HG02884 (cell line): ENCODE data around the gene UCN3.

Experiments
- ATAC-seq: cut with Tn5 transposase; IDR thresholded peaks from one replicate; pipeline ENCODE4 v1.9.1; 2021; ENCODE audit warnings: mild to moderate bottlenecking, moderate library complexity; ENCODE audit not compliant: unreplicated experiment

UCN3 gene, protein sequence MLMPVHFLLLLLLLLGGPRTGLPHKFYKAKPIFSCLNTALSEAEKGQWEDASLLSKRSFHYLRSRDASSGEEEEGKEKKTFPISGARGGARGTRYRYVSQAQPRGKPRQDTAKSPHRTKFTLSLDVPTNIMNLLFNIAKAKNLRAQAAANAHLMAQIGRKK

DNA sequence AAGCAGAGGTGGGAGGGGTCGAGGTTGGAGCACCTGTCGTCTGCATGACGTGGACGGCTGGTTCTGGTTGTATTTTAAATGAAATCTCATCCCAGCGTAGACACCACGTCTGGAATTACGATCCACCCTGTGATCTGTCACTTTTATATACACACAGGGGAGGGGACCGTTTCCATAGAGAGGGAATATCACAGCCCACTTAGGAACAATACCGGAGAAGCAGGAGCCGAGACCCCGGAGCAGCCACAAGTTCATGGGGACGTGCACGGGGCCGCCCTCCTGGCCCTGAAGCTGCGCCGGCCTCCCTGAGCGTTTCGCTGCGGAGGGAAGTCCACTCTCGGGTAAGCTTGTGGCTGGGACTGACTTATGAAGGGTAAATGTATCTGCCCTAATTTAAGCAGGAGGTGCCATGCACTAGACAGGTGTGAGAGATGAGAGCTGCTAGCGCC lies at the start of gene UCN3:
Gene UCN3, plus strand, starts transcription at position 77 of the 449 bp plus-strand sequence. CDS start 8,755 bp downstream, outside the sequence.
- ATAC-seq = no peak

DNA sequence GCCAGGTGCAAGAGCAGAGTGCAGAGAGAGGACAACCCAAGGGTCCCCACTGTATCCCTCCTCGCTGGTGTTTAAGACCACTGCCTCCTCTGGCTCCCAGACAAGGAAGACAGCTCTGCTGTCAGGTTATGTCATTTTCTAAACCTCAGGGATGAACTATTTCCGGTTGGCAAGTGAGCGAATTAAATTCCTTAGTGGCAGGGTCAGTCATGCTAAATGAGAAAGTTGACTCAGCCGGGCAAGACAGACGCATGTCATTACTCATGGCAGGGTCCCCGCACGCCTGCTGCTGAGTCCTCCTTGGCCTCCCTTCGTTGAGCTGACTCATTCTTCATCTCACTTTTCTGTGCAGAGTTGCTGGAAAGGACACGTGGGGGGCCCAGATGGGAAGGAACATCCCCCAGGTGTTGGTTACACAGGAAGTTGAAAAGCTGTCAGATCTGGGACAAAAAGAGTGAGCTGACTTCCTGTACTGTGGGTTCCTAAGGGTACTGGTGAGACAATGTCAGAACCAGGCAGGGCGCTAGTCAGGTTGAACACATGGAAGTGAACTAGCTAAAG lies 47.1 kb upstream of the UCN3 start:
- ATAC-seq = no peak

DNA sequence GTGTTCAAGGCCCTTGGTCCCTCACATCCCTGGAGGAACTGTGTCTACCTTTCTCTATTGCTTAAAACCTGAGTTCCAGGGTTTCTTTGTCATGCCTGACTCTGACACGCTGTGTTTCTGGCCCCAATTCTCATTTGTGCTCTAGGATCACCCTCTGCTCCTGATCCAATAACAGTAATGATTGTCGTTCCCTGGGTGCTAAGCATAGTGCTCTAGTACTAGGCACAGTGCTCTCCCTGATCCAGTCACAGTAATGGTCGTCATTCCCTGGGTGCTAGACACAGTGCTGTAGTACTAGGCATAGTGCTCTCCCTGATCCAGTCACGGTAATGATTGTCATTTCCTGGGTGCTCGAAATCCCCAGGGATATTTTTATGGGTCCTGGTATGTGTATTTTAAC lies 46.6 kb upstream of the UCN3 start:
- ATAC-seq = no peak

DNA sequence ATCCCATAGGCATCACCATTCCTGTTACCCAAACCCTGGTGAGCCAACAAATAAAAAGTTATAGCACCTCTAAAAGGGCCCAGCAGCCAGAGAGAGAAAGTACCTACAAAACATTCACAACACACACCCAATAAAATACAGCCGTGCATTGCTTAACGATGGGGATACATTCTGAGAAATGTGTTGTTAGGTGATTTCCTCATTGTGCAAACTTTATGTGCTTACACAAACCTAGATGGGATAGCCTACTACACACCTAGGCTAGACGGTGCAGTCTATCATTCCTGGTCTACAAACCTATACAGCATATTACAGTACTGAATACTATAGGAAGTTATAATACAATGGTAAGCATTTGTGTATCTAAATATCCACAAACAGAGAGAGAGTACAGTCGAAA lies 44.9 kb upstream of the UCN3 start:
- ATAC-seq = no peak

DNA sequence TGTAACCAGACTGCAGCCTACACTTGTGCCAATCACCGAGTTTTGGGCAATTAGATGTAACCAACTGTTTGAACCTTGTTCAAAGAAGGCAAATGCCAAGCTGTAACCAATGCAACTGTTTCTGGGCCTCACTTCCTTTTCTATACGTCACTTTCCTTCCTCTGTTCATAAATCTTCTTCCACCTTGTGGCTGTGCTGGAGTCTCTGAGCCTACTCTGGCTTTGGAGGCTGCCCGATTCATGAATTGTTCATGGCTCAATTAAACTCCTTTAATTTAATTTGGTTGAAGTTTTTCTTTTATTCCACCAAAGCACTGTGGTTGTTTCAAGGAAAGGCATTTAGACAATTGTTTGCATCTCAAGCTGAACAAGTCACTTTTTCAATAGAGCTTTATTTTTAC lies 43.5 kb upstream of the UCN3 start:
- no peak for ATAC-seq

DNA sequence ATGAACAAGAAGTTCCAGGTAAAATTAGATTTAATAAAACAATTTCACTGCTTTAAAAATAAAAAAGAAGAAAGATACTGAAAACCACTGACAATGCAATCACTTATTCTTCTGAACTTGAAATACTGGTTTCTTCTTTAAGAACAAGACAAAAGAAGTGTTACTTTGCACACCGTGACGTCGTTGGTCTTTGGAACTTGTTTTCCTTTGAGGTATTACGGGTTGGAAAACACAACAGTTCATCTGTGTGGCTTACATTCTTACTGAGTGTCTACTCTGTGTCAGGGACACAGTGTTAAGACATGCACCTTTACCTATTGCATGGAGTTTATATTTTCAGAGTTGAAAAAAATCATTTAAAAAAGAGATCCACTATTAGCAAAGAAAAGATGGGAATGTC lies 41.3 kb upstream of the UCN3 start:
- no peak for ATAC-seq

DNA sequence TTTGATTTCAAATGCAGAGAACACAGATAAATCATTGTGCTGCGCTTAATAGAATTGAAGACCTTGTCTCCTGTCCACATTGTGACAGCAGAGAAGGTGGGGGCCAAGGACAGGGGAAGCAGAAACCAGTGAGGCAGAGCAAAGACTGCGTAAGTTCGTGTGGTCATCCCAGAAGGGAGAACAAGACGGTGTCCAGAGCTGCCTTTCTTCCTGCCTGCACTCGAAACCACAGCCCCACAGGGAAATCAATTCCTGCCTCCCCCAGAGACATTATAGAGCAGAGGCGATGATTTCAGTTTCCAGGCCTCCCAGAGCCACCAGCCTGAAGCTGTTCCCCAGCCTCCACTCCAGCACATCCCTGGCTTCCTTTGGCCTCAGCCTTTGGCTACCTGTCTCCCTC lies 39.7 kb upstream of the UCN3 start:
- ATAC-seq = no peak

DNA sequence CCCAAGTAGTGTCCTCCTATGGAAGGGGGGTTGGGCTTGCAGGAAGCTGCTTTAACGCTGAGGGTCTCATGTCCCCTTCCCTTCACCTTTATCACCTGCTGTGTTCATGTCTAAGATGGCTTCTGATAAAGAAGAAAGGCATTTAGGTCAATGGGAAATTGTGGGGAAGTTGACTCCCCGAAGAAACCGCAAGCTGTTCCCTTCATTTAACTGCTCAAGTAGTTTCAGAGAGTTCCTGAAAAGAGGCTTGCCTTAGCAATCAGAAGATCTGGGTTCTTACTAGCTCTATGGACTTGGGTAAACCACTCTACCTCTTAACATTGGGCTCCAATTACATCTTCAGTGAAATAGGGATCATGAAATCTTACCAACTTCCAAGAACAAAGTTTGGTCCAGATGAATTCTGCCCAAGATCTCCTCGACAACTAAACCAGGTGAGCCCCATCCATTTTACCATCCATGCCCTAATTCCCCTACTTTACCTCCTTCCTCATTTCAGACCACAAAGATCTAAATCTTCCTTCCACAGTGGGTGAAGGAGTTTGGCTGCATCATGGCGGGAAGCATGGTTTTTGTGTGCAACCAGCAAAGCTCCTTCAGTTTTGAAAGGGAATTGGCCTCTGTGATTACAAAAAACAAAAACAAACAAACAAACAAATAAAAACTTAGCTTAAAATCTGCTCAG lies 30.4 kb upstream of the UCN3 start:
- no peak for ATAC-seq

DNA sequence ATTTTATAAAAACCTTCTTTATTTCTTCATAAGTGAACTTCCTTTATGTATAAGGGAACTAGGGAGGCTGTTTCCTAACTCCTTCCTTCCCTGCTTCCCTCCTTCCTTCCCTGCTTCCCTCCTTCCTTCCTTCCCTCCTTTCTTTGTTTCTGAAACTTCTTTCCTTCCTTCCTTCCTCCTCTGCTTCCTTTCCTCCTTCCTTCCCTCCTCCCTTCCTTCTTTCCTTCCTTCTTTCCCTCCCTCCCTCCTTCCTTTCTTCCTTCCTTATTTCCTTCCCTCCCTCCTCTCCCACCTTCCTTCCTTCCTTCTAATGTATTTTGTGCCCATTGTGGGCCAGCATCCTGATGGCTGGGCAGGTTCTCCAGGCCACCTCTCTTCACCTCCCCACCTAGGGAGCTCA lies 26.8 kb upstream of the UCN3 start:
- ATAC-seq = no peak

DNA sequence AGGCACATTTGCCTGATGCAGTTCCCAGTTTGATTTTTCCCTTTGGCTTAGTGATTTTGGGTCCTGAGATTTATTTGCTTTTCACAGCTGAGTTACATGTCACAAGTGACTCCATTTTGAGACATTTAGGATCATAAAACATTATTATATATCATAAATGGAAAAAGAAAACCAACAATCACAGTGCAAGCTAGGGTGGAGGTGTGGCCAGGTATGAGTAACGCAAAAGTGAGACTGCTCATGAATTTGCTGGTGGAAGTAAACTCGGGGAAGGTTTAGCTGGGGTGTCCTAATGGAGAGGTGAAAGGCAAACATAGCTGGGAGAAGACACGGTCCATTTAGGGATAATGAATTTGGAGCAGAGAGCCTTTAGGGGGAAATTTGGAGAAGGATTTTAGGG lies 21.7 kb upstream of the UCN3 start:
- no peak for ATAC-seq

DNA sequence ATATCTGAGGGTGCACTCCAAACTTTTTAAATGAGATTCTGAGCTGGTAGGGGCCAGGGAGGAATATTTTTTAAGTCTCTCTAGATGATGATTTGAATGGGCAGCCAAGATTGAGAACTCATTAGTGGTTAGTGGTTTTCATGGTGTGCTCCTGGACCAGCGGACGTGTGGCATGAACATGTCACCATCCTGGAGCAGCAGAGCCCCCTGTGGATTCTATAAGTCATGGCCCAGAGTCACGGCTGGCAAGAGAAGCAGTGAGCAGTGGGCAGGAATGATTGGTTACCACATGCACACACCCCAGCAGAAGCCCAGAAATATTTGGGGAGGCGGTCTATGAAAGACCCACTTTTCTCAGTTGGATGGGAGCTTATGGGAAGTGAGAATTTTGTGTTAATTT lies 21.2 kb upstream of the UCN3 start:
- ATAC-seq = no peak

DNA sequence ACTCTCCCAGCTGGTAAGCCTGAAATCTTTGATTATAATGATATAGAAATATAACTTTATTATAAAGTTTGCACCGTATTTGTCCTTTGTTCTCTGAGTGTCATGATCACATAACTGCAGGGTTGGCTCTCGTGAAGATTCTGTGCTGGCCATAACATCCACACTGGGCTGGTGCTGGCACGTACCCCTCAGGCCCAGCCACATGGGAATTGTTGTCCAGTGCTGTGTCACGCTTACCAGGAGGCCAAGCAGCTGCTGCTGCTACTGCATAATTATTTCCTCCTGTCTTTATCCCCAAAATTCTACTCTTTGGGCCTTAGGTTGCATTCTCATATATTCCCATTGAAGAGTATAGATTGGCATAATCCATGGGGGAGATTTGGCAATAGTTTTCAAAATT lies 20.8 kb upstream of the UCN3 start:
- ATAC-seq = no peak

DNA sequence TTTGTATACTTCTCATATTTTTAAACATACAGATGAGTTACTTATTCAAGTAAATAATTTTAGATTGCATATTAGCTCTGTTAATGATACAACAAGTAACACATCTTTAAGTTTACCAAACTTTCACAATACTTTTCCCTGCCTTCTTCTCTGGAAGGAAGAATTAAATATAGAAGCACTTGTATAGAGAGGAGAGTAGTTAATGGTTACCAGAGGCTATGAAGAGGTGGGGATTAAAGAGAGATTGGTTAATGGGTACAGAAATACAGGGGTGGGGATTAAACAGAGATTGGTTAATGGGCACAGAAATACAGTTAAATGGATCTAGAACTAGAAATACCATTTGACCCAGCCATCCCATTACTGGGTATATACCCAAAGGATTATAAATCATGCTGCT lies 20.0 kb upstream of the UCN3 start:
- no peak for ATAC-seq

DNA sequence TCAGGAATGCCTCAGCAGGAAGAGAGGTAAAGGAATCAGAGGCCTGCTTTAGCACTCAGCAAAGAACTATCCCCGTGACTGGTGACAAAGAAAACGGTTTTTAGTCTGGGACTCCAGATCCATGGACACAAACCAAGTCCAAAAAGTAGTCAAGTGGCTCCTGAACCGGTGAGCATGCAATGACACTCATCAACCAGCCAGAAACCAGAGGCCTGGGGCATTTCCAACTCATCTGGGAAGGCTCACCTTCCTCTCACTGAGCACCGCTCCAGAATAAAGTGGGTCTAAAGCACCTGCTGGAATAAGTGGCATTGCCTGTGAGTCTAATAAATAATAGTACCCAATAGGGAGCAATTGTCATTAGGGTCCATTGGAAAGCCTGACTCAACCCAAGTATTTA lies 17.9 kb upstream of the UCN3 start:
- ATAC-seq = no peak

DNA sequence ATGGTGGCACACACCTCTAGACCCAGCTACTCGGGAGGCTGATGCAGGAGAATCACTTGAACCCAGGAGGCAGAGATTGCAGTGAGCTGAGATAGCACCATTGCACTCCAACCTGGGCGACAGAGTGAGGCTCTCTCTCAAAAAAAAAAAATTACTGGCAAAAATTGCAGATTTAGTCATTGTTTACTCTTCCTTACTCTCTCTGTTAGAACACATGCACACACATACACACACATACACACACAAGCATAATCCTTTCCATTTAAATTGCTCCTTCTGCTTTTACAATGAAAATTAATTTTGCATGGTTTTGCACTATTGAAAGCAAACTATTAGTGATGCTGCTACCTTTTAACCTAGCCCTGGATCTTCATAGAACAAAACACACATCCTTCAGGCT lies 15.4 kb upstream of the UCN3 start:
- ATAC-seq = no peak

DNA sequence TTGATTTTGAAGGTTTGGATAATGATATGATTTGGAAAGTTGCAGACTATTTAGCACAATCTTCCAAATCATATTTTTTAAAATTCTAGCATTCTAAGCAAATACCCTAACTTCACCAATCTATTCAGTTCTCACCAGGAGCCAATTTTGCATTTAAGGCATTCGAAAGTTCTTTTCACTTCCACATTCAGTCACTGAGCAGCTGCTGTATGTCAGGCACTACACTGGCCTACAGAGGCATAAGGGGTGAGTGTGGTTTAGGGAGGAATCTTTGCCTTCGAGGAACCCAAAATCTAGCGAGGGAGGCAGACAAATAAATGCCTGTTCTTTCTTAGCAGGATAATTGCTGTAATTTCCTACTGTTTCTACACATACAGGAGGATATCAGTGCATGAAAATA lies 10.7 kb upstream of the UCN3 start:
- ATAC-seq = peak; percentile 66

DNA sequence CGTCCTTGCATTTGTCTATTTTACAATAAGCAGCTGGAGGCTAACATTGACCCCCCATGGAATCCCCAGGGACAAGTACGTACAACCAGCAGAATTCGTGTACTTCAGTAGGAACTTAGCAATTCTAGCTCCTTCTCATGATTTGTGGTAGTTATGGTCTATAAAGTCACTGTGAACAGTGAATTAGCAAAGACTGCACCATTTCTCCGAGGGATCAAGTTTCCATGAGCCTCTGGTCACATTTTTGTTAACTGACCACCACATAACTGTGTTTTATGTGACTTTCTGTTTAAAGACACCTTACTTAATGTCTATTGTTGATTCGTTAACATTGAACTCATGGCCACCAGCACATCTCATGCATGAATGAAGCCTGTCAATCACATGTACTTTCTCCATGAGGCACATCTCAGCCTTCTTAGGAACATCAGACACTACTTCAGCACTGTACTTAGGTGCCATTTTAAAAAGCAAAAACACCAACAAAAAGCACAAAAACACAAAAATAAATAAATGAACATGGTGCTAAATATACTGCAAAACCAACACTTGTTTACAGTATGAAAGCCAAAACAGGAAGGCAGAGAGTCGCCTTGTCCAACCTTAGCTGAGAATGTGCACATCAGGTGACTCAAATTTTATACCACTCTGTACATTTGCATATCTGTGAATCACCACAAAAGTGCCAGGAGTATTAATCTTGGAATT lies 9.0 kb upstream of the UCN3 start:
- no peak for ATAC-seq

DNA sequence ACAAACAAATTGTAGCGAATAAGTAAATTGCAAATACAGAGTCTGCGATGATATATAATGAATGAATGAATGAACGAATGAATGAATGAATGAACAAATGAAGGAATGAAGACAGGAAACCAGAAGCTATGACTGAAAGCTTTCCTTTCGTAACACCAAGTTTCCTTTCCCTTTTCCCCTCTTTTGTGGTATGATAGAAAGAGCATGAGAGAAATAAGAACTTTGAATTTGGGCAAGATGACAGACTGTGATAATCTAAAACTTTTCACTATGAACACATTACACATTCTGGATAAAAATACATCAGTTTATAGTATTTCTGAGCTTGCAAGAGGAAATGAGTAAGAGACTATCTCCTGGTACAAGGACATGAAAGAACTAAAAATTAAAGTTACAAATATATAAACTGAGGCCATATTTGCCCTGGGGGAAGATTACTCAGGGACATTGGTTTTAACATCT lies 8.4 kb upstream of the UCN3 start:
- ATAC-seq = no peak

DNA sequence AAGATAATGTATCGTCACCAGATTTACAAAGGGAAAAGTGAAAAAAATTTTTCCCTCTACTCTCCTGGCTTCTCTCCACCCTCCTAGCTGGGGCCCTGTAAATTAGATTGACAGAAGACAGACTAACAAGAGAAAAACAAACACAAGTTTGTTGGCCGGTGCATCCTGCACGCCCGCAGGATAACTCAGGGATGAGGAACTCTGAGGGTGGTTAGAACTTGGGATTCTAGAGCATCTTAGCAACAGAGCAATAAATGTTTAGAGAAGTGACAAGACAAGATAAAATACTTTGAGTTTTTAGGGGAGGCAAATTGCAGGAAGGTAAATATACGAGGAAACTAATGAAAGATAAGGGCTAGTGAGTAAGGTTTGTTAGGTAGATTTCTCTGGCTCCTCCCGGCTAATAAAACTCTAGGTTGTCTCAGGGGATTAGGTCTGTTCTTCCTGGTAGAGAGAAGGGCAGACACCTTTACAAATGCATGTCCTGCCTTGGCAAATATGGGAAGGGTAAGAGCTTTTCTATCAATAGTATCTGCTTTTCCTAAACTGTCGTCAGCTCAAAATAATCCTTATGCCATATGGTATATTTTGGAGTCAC lies 4.3 kb upstream of the UCN3 start:
- ATAC-seq = no peak

DNA sequence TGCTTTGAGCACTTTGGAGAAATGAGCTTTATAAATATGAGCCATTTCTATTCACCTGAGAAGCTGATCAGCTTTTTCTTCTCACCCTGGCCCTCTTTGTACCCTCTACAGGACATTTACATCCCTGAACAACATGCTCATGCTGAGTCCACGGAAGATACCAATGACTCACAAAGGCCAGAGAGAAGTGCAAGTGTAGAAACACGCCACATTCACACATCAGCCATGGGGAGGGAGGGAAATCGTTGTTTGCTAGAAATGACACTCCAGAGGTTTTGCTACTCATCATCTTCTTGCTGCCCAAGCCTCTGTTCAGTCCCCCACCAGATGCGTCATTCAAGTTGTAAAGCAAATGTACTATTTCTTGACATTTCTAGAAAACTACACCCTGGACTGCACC lies 2.8 kb upstream of the UCN3 start:
- ATAC-seq = no peak

DNA sequence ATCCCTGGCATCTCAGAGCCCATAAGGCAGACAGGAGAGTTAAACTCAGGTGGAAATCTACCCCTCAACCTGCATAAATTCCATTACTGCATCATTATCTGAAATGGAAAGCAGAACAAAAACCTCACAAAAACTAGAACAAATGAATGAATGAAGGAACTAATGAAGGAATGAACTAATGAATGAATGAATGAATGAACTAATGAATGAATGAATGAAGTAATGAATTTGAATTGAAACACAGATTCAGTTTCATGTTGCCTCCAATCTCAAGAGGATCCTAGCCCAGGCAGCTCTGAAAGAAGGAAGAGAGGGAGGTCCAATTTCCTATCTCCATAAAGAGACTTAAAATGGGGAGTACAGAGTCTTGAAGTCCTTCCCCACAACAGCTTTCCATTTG lies 1.9 kb upstream of the UCN3 start:
- no peak for ATAC-seq

DNA sequence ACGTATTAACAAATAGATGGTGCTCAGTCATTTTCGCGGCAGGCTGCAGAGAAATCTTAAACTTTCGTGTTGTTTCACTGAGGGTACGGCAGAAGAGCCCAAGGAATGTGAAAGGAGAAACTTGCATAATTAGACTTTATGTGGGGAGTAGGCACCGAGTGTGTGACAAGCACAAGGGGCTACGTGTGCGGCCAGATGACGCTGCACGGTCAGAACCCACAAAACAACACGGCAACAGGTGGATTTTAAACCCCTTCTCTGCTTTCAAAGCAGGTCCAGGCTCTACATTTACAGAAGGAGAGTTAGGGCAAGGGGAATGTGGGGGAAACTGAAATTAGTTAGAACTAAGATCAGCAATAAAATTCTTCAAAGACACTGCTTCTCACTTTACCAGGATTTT lies 392 bp upstream of the UCN3 start:
- no peak for ATAC-seq
